Heart left ventricle (tissue), 16 donors: ENCODE results near the gene TRAF2. TPM values are rescaled to one million over a fixed set of nuclear protein-coding genes. Genes with fewer than 3 reads are reported as not detected.

Experiments
- ATAC-seq, 4 donors: fragments of 200-7000 bp; cut with Tn5 transposase; one replicate each; pipeline ENCODE4 v1.9.1; 2020 to 2022; ENCODE audit warnings: moderate library complexity in 4 of 4, mild to moderate bottlenecking in 3 of 4, moderate number of reproducible peaks in 1 of 4
- DNase-seq, 5 donors: peaks; one replicate each; pipeline ENCODE4 v3.0.0-alpha.2; 2020
- H3K27ac ChIP-seq, 12 donors: fragments of 200-600 bp; sonication (generic) in 4 of 12; one replicate each; pipeline versions ENCODE4 v1.5.0 to v1.8.0; 2016 to 2022; ENCODE audit warnings: mild to moderate bottlenecking in 2 of 12
- H3K27me3 ChIP-seq, 9 donors: fragments of 200-600 bp; sonication (generic) in 2 of 9; one replicate each; pipeline versions ENCODE4 v1.5.1 to v1.8.0; 2016 to 2022; ENCODE audit warnings: mild to moderate bottlenecking in 3 of 9
- H3K36me3 ChIP-seq, 9 donors: fragments of 200-600 bp; sonication (generic) in 2 of 9; one replicate each; pipeline versions ENCODE4 v1.5.0 to v1.8.0; 2018 to 2022; ENCODE audit warnings: mild to moderate bottlenecking in 2 of 9
- H3K4me1 ChIP-seq, 12 donors: fragments of 200-600 bp; sonication (generic) in 4 of 12; one replicate each; pipeline versions ENCODE4 v1.5.0 to v1.8.0; 2016 to 2022; ENCODE audit warnings: mild to moderate bottlenecking in 3 of 12
- H3K4me3 ChIP-seq, 12 donors: fragments of 200-600 bp; sonication (generic) in 4 of 12; one replicate each; pipeline versions ENCODE4 v1.5.0 to v1.8.0; 2017 to 2022; ENCODE audit warnings: mild to moderate bottlenecking in 9 of 12, moderate library complexity in 4 of 12
- H3K9me3 ChIP-seq, 12 donors: fragments of 200-600 bp; sonication (generic) in 4 of 12; one replicate each; pipeline versions ENCODE4 v1.5.0 to v1.8.0; 2016 to 2022; ENCODE audit warnings: mild to moderate bottlenecking in 1 of 12
- POLR2A ChIP-seq, 2 donors: fragments of 450-650 bp; IDR thresholded peaks; one replicate each; pipeline ENCODE4 v1.6.1; 2017; ENCODE audit warnings: antibody characterized with exemption in 2 of 2, mild to moderate bottlenecking in 2 of 2, moderate library complexity in 2 of 2
- WGBS, 4 donors: extraction: QIAGEN DNeasy Blood & Tissue Kit in 2 of 4; methylation state at CpG; one replicate each; pipeline versions ENCODE4 v1.1.5 to v1.1.7; 2013 to 2018; 5-methylcytosine and 5-hydroxymethylcytosine counted together
- intact Hi-C, 10 donors: fragments of 100-400 bp; cut with DNase I; formaldehyde crosslinking; loops; one replicate each; pipeline versions ENCODE4 v1.11.1 to v1.14.2; 2022
- polyA plus RNA-seq, 2 donors: library from polyadenylated mRNA; stranded (reverse); fragments of 200-250 nt; gene quantifications; one replicate each; pipeline ENCODE4 v1.2.3, GENCODE V29; 2013
- total RNA-seq, 9 donors: library from RNA; depleted of rRNA in 2 of 9; stranded (reverse); fragments of >200 nt in 2 of 9; fragmentation: NEBNext Ultra II Directional in 3 of 9; extraction: Animal tissue kit (Norgen Biotek cat#: 25700) in 3 of 9; gene quantifications; one replicate each; pipeline versions ENCODE4 v1.1.0 to v1.2.4, GENCODE V29; 2016 to 2023
- TF ChIP-seq, protein P1 (sequence below), 12 donors: fragments of 200-600 bp; sonication (generic) in 4 of 12; IDR thresholded peaks; one replicate each; pipeline versions ENCODE4 v1.5.0 to v1.8.0; 2018 to 2022; ENCODE audit warnings: antibody characterized with exemption in 12 of 12, mild to moderate bottlenecking in 5 of 12
- donor health status: ischemic (EF 13 %, LVEDD 7.1; RV severe dilation, severe dysfunction).
- donor health status: healthy with polysubstance abuse.
- donor health status: DM: no; HTN: yes; CAD: no.
- donor health status: DM: no; HTN: no; CAD: no.
- donor health status: ischemic (EF 25% LVEDD 6.9; RV normal size, moderate dysfunction).
- donor health status: ischemic (EF 25% LVEDD 5.7; RV mildly dilated, moderate dysfunction).
- donor health status: healthy.
- donor health status: DM: yes; HTN: yes; CAD: no.
- donor health status: ischemic (EF 35%, LVEDD 5.7; RV mildly dilated, moderate dysfunction).
- donor health status: nonischemic (EF 11% LVEDD 7.7; RV severe dilation, severe dysfunction).
- donor health status: DM: yes; HTN: yes; CAD: no.
- donor health status: PGD.
- donor health status: ischemic (EF 29% LVEDD 5.4; RV normal size, mild dysfunction).
- donor health status: nonischemic (EF 23%, LVEDD 6.1; RV moderate dilation, normal function).

The TRAF2 gene
- total and polyA plus RNA-seq, 11 donors: 6.3 to 28.3 (median 9.4) TPM

DNA sequence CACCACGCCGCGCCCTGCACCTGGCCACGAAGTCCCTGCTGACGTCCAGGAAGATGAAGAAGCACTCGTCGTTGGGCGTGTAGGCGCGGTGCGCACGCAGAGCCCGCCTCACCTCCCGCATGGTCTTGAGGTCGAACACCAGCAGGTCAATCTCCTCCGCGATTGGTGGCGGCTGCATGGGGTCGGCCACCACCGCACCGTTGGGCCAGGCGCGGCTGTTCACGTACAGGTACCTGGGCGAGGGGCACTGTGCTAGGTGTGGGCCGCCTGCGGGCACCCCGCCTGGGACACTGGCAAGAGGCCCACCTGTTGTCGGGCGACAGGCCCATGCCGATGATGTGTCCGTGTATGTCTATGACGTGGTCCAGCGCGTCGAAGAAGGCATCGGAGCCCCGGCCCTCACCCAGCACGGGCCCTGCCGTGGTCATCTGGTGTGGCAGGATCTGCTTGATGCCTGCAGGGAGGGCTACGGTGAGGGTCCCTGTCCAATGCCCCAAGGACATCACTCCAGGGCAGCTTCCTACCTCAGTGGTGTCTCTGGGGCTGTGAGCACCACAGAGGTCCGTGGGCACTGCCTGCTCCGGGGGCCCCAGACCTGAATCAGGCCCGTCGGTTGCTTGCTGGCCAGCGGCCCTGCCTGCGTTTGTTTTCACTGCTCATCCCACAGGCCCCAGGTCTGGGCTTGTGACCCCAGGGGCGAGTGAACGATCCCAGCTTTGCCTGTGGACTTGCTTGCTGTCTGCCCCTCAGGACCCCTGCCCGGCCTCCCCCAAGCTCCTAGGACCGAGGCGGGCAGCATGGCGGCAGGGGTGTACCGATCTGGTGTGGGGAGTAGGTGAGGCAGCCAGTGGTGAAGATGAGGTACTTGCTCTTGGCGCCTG is 55.2 kb downstream of the TRAF2 start:
- intact Hi-C loops: loop anchor here in 8 of 10 donors (2.0 to 5.0 kb wide), 10 partner anchors 39 to 149 kb away; partner anchors contain the start of genes PHPT1 (in 4 of the 8), EDF1 (in 3 of the 8), TMEM141 (in 3 of the 8) and MAMDC4 (in 2 of the 8)
- Histone ChIP-seq H3K9me3 (no peaks in the 10 kb centered on the region), H3K36me3 (peaks cover 7 to 48% (median 32%) of the 10 kb centered on the region in 9 donors), H3K27ac (peak overlapping the region in 6 of 12 donors; percentile 2 to 98 (median 90)), H3K4me1 (peaks cover 7 to 46% (median 24%) of the 10 kb centered on the region in 12 donors), H3K4me3 (no peak overlapping the region), H3K27me3 (no peaks in the 10 kb centered on the region)
- ATAC-seq (no peak), DNase-seq (peak in 1 of 5 donors; percentile 32)
- 95 to 97% (median 96%) methylated on average over 30 to 55 of the region's 55 CpGs for WGBS, 4 donors
- no peak for TF ChIP-seq POLR2A (IDR thresholded peaks at IDR 0.05)
- TF ChIP-seq, protein P1, sequence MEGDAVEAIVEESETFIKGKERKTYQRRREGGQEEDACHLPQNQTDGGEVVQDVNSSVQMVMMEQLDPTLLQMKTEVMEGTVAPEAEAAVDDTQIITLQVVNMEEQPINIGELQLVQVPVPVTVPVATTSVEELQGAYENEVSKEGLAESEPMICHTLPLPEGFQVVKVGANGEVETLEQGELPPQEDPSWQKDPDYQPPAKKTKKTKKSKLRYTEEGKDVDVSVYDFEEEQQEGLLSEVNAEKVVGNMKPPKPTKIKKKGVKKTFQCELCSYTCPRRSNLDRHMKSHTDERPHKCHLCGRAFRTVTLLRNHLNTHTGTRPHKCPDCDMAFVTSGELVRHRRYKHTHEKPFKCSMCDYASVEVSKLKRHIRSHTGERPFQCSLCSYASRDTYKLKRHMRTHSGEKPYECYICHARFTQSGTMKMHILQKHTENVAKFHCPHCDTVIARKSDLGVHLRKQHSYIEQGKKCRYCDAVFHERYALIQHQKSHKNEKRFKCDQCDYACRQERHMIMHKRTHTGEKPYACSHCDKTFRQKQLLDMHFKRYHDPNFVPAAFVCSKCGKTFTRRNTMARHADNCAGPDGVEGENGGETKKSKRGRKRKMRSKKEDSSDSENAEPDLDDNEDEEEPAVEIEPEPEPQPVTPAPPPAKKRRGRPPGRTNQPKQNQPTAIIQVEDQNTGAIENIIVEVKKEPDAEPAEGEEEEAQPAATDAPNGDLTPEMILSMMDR (IDR thresholded peaks at IDR 0.05): no peak

DNA sequence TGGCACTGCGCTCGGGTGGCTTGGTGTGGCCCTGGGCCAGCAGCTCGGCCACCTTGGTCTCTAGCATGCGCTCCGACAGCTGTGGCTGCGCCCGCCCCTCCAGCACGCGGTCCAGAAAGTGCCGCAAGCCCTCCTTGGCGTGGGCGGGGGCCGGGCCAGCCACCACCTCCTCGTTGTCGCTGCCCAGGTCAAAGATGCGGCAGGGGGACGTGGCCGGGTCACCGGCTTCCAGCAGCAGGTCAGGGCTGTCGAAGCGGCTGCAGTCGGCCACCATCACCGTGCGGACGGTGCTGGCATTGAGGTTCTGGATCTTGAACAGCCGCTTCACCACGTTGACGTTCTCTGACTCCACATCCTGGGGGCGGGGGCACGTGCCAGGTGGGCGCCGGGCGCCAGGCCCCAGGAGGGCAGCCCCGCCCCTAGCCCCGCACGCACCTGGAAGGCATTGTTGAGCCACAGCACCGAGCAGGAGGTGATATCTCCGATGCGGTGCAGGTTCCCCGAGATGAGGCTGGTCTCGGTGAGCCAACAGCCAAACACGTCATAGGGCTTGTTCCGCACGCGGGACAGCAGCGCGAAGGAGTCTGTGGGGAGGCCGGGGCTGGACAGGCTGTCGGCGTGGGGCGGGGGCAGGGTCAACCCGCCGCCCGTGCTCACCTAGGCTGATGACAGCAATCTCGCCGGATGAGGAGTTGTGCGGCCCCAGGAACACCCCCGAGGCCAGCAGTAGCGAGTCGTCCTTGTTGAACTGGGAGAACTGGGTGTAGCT is 56.0 kb downstream of the TRAF2 start:
- WGBS, 4 donors: 94 to 95% (median 94%) methylated on average over 31 to 60 of the region's 60 CpGs
- Histone ChIP-seq H3K27ac (peak overlapping the region in 6 of 12 donors; percentile 2 to 98 (median 98)), H3K9me3 (no peaks in the 10 kb centered on the region), H3K27me3 (no peaks in the 10 kb centered on the region), H3K4me3 (peak overlapping the region in 2 of 12 donors; percentile 90 to 96), H3K36me3 (peaks cover 7 to 45% (median 32%) of the 10 kb centered on the region in 9 donors), H3K4me1 (peaks cover 7 to 50% (median 24%) of the 10 kb centered on the region in 12 donors)
- ATAC-seq: no peak
- no peak for TF ChIP-seq POLR2A (IDR thresholded peaks at IDR 0.05)
- TF ChIP-seq, protein P1 (IDR thresholded peaks at IDR 0.05): no peak
- DNase-seq: peak in 1 of 5 donors; percentile 29
- intact Hi-C loops: loop anchor here in 8 of 10 donors (5.0 kb wide), 9 partner anchors 40 to 150 kb away; partner anchors contain the start of genes EDF1 (in 3 of the 8), PHPT1 (in 3 of the 8), TMEM141 (in 3 of the 8) and MAMDC4 (in 2 of the 8)

GRCh38 chr9:136942881-136943230 is 56.5 kb downstream of the TRAF2 start:
- WGBS, 4 donors: 89 to 94% (median 90%) methylated on average over 10 to 16 of the region's 16 CpGs
- Histone ChIP-seq H3K27me3 (no peaks in the 10 kb centered on the region), H3K27ac (peak overlapping the region in 8 of 12 donors; percentile 93 to 98 (median 98)), H3K9me3 (no peaks in the 10 kb centered on the region), H3K4me1 (peaks cover 7 to 55% (median 26%) of the 10 kb centered on the region in 12 donors), H3K36me3 (peaks cover 7 to 42% (median 32%) of the 10 kb centered on the region in 9 donors), H3K4me3 (peak overlapping the region in 10 of 12 donors; percentile 67 to 97 (median 92))
- peak in 1 of 5 donors; percentile 48 for DNase-seq
- TF ChIP-seq POLR2A (IDR thresholded peaks at IDR 0.05): no peak
- TF ChIP-seq, protein P1 (IDR thresholded peaks at IDR 0.05): no peak
- no peak for ATAC-seq
- intact Hi-C loops: loop anchor here in 8 of 10 donors (5.0 kb wide), 9 partner anchors 41 to 151 kb away; partner anchors contain the start of genes EDF1 (in 3 of the 8), PHPT1 (in 3 of the 8), TMEM141 (in 3 of the 8) and MAMDC4 (in 2 of the 8)
